Myometrial cell (primary cell): ENCODE measurements around the gene PTBP1. TPM values are rescaled to one million over a fixed set of nuclear protein-coding genes. Genes with fewer than 3 reads are reported as not detected.

Experiments
- total RNA-seq: library from RNA; depleted of rRNA; stranded (reverse); fragments of >200 nt; gene quantifications from 2 replicates; pipeline ENCODE4 v1.2.3, GENCODE V29; 2015

PTBP1 gene
- 250 and 351 TPM in 2 replicates for total RNA-seq

GRCh38 chr19:796692-797527 is at the start of gene PTBP1:
Gene PTBP1, plus strand, starts transcription at chr19:797452. Its CDS starts 46 bp downstream, at chr19:797498.

GRCh38 chr19:750640-751423 is 46.4 kb upstream of the PTBP1 start, which contains the start of gene MISP:
Gene MISP, plus strand, starts transcription at chr19:751112. Its CDS starts 5,835 bp downstream, at chr19:756947.

DNA sequence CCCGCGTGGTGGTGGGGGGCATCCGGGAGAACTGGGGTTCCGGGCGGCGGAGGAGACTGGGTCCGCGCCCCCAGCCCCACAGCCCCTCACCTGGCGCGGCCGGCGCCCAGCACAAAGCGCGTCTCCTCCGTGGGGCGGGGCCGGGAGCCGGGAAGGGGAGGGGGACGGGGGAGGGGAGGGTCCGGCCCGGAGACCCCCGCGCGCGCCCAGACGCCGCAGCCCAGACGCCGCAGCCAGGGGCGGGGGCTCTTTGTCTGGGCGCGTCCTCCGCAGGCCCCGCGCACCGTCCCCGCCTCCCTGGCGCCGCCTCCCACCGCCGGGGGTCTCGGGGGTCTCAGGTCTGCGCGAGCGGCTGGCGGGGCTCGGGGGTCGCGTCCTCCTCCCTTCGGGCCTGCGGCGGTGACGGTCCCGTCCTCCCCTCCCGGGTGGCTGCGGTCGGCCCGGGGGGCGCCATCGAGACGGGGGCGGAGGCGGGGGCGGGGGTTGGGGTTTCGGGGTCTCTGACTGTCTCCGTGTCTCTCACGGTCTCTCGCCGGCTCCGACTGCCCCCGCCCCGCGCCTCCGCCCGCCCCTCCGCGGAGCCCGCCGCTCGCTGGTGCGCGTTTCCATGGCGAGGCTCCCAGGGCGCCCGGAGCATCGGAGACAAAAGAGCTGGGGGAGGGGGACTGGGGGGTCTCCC is 24.7 kb downstream of the PTBP1 start, which contains the start of gene PLPPR3:
Gene PLPPR3 (minus strand): TSS at position 131 of the 679 bp plus-strand sequence. CDS start 396 bp downstream, outside the sequence.

GRCh38 chr19:827710-828321 is 30.6 kb downstream of the PTBP1 start, which contains the start of gene AZU1:
Gene AZU1, plus strand, starts transcription at chr19:827837. Its CDS starts 10 bp downstream, at chr19:827847.

GRCh38 chr19:840519-841206 is 43.4 kb downstream of the PTBP1 start, which contains the start of gene PRTN3:
Gene PRTN3, plus strand, starts transcription at chr19:840999. Its CDS starts 10 bp downstream, at chr19:841009.

GRCh38 chr19:852136-853013 is 55.1 kb downstream of the PTBP1 start, which contains the start of gene ELANE:
Gene ELANE, plus strand, starts transcription at chr19:852303. Its CDS starts 26 bp downstream, at chr19:852329.

DNA sequence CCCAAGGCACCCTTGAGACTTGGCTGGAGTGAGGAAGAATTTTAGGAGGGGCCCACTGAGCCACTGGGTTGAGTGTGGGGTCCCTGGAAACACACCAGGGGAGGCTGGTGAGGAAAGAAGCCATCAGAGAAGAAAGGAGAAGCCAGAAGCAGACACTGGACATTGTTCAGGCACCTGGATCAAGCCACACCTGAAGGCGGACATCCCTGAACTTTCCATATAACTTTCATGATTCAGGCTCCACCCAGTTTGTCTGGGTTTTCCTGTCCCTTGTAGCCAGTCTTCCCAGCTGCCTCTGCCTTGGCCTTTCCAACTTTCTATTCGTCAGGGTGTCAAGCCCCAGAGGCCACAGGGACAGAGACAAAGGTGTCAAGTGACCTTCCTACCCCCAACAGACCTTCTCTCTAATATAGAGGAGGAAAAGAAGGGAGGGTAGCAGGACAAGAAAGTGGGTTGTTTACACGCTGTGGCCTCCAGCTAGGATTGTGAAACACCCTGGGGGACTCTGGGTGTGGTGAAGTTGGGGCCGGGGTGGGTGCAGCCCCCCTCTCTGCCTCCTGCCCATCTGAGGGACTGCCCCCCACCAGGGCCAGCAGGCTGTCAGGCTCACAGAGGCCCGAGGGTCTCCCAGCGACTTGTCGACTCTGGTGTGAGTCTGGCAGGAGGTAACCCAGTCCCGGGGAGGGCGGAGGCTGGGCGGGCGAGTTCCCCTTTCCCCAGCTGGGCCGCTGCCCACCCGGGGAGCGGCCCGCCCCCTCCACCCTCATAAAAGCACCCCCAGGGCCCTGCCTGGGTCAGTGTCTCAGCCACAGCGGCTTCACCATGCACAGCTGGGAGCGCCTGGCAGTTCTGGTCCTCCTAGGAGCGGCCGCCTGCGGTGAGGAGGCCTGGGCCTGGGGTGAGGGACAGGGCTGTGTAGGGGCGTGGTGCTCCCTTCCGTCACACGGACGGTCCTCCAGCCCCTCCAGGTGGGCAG is 61.9 kb downstream of the PTBP1 start, which contains the start of gene CFD:
Gene CFD (plus strand): TSS at position 797 of the 976 bp plus-strand sequence. CDS start 26 bp downstream, at position 823.

Other genes starting within 250 kb of the PTBP1 start
- gene BSG, start 224.9 kb upstream of the PTBP1 start, total RNA-seq, result 709 and 859 TPM in 2 replicates
- gene HCN2, start 207.6 kb upstream of the PTBP1 start, total RNA-seq, result 1.2 TPM in 2 replicates
- gene POLRMT, start 163.9 kb upstream of the PTBP1 start, total RNA-seq, result 33.4 and 34.7 TPM in 2 replicates
- gene FGF22, start 157.6 kb upstream of the PTBP1 start, total RNA-seq, result not detected in 2 replicates
- 65.7 and 83.5 TPM in 2 replicates for gene RNF126, start 134.2 kb upstream of the PTBP1 start, total RNA-seq
- 68.0 and 111 TPM in 2 replicates for gene FSTL3, start 121.1 kb upstream of the PTBP1 start, total RNA-seq
- gene PRSS57, start 102.0 kb upstream of the PTBP1 start, total RNA-seq, result not detected in 2 replicates
- gene PALM, start 88.5 kb upstream of the PTBP1 start, total RNA-seq, result 0.35 and 6.3 TPM in 2 replicates
- 0.86 TPM in 1 of 2 replicates, not detected in the other for gene MISP, start 46.3 kb upstream of the PTBP1 start, total RNA-seq
- gene PLPPR3, start 24.5 kb downstream of the PTBP1 start, total RNA-seq, result 0.35 and 0.58 TPM in 2 replicates
- not detected in 2 replicates for gene AZU1, start 30.4 kb downstream of the PTBP1 start, total RNA-seq
- gene PRTN3, start 43.5 kb downstream of the PTBP1 start, total RNA-seq, result not detected in 2 replicates
- not detected in 2 replicates for gene ELANE, start 54.9 kb downstream of the PTBP1 start, total RNA-seq
- gene CFD, start 62.2 kb downstream of the PTBP1 start, total RNA-seq, result 2.0 and 5.7 TPM in 2 replicates
- 35.4 and 44.7 TPM in 2 replicates for gene MED16, start 95.7 kb downstream of the PTBP1 start, total RNA-seq
- not detected in 2 replicates for gene RNU6-9, start 96.0 kb downstream of the PTBP1 start, total RNA-seq
- gene R3HDM4, start 115.8 kb downstream of the PTBP1 start, total RNA-seq, result 34.7 and 66.6 TPM in 2 replicates
- 0.18 TPM in 1 of 2 replicates, not detected in the other for gene KISS1R, start 119.9 kb downstream of the PTBP1 start, total RNA-seq
- 11.7 and 15.3 TPM in 2 replicates for gene ARID3A, start 128.6 kb downstream of the PTBP1 start, total RNA-seq
- gene WDR18, start 186.9 kb downstream of the PTBP1 start, total RNA-seq, result 45.7 and 62.3 TPM in 2 replicates
- 0.58 TPM in 1 of 2 replicates, not detected in the other for gene GRIN3B, start 203.0 kb downstream of the PTBP1 start, total RNA-seq
- 175 and 210 TPM in 2 replicates for gene TMEM259, start 223.7 kb downstream of the PTBP1 start, total RNA-seq
- gene RNU6-2, start 224.1 kb downstream of the PTBP1 start, total RNA-seq, result not detected in 2 replicates
- gene CNN2, start 229.2 kb downstream of the PTBP1 start, total RNA-seq, result 299 and 306 TPM in 2 replicates
- gene ABCA7, start 242.7 kb downstream of the PTBP1 start, total RNA-seq, result 2.3 and 5.3 TPM in 2 replicates